ENCODE data around the gene USP32. TPM values are rescaled to one million over a fixed set of nuclear protein-coding genes. Genes with fewer than 3 reads are reported as not detected.
"Not testable (repeated sequence)": the region's sequence is repeated elsewhere in the genome, so short reads cannot be mapped to it uniquely, and the experiment has no call there.

USP32 gene
- total RNA-seq, 2 donors from 2014 or later: 58.7 to 64.1 TPM

DNA sequence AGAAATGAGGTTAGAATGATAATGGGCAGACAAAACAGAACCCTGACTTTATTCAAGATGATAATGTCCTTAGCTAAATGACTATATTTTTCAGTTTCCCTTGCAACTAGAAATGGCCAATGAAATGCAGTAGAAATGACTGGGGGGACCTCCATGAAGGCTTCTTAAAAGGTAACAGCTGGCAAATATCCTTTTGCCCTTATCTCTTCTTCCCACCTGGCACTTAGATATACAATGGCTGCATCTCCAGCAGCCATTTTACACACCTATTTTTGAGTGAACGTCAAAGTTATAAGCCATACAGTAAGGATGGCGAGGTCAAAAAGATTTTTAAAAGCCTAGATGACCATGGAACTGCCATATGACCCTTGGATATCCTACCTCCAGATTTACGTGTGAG, 39.9 kb downstream of the USP32 start:
- no peaks in the 10 kb centered on the region for H3K27me3 Mint-ChIP-seq
- H3K4me3 Mint-ChIP-seq: no peak overlapping the region
- H3K4me1 Mint-ChIP-seq (ENCODE audit: low read depth in 2 of 2): peaks cover 33 to 50% of the 10 kb centered on the region in 2 donors
- DNase-seq (ENCODE audit: low spot score): no peak
- no peaks in the 10 kb centered on the region for H3K9me3 Mint-ChIP-seq
- no peaks in the 10 kb centered on the region for H3K36me3 Mint-ChIP-seq
- no peak overlapping the region for H3K27ac Mint-ChIP-seq
- no peak for ATAC-seq

DNA sequence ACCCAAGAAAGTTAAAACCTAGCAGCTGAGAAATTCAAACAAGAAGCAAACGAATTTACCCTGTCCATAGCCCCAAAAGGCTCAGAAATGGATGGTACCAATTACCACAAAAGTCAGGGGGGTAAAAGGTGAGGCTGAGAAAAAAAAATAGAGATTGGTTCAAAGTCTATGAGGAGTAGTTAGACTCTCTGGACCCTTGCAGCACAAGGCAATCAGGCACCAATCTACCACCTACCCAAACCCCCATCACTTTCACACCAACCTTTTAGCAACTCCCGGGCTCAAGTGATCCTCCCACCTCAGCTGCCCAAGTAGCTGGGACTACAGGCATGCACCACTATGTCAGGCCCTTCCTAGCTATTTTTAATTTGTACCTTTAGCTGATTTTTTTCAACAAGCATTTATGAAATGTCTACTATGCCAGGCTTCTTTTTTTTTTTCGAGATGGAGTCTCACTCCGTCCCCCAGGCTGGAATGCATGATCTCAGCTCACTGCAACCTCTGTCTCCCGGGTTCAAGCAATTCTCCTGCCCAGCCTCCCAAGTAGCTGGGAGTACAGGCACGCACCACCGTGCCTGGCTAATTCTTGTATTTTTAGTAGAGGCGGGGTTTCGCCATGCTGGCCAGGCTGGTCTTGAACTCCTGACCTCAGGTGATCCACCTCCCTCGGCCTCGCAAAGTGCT, 40.8 kb downstream of the USP32 start:
- no peak overlapping the region for H3K4me3 Mint-ChIP-seq
- no peaks in the 10 kb centered on the region for H3K36me3 Mint-ChIP-seq
- ATAC-seq (no peak), DNase-seq (ENCODE audit: low spot score) (no peak)
- H3K27me3 Mint-ChIP-seq: no peaks in the 10 kb centered on the region
- H3K9me3 Mint-ChIP-seq: no peaks in the 10 kb centered on the region
- no peak overlapping the region for H3K27ac Mint-ChIP-seq
- peaks cover 27 to 41% of the 10 kb centered on the region in 2 donors for H3K4me1 Mint-ChIP-seq (ENCODE audit: low read depth in 2 of 2)

DNA sequence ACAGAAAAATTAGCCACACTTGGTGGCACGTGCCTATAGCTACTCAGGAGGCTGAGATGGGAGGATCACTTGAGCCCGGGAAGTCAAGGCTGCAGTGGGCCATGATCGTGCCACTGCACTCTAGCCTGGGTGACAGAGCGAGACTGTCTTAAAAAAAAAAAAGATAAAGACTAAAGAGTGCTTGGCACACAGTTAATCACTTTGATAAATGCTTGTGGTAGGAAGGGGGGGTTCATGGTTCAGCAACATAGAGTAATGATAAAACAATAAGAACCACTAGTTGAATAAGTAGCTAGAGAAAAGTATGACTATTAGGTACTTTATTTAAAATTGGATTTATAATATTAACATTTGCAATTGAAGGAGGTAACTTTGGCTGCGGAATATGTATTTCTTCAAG, 43.3 kb downstream of the USP32 start:
- H3K4me1 Mint-ChIP-seq (ENCODE audit: low read depth in 2 of 2): peaks cover 10 to 17% of the 10 kb centered on the region in 2 donors
- no peak overlapping the region for H3K27ac Mint-ChIP-seq
- H3K36me3 Mint-ChIP-seq: no peaks in the 10 kb centered on the region
- no peak for ATAC-seq
- H3K9me3 Mint-ChIP-seq: no peaks in the 10 kb centered on the region
- no peak for DNase-seq (ENCODE audit: low spot score)
- no peaks in the 10 kb centered on the region for H3K27me3 Mint-ChIP-seq
- H3K4me3 Mint-ChIP-seq: no peak overlapping the region

DNA sequence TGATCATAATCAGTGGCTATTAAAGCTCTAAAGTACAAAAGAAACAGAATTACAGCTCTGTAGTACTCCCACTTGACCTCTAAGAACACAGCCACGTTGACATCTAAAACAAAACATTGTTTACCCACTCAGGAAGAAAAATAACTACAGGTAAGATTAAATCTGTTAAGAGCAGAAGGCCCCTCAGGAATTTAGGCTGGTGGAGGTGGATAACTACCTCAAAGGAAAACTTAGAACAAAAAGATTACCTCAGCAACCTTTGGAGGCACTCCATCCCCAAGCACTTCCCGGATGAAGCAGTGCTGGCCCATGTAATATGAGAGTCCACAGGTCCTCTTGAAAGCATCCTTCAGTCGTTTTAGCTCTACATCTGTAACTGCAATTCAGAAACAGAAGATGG, 46.7 kb downstream of the USP32 start:
- no peak overlapping the region for H3K4me3 Mint-ChIP-seq

DNA sequence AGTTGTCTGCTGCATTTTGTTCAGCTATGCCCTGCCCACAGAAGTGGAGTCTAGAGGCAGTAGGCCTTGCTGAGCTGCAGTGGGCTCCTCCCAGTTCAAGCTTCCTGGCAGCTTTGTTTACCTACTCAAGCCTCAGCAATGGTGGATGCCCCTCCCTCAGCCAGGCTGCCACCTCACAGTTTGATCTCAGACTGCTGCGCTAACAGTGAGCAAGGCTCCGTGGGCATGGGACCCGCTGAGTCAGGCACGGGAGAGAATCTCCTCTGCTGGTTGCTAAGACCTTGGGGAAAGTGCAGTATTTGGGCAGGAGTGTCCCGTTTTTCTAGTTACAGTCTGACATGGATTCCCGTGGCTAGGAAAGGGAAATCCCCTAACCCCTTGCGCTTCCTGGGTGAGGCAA, 49.4 kb downstream of the USP32 start:
- H3K9me3 Mint-ChIP-seq; DNase-seq (ENCODE audit: low spot score); H3K27ac Mint-ChIP-seq; ATAC-seq; H3K27me3 Mint-ChIP-seq; H3K4me3 Mint-ChIP-seq: not testable (repeated sequence)
- H3K36me3 Mint-ChIP-seq: peaks cover 18% of the 10 kb centered on the region
- peaks cover 5 to 15% of the 10 kb centered on the region in 2 donors for H3K4me1 Mint-ChIP-seq (ENCODE audit: low read depth in 2 of 2)

More for the DNA sequence above, 46.7 kb downstream of the USP32 start:
- no peaks in the 10 kb centered on the region for H3K9me3 Mint-ChIP-seq
- no peak for DNase-seq (ENCODE audit: low spot score)
- peaks cover 18% of the 10 kb centered on the region for H3K36me3 Mint-ChIP-seq
- no peak for ATAC-seq
- peaks cover 5 to 19% of the 10 kb centered on the region in 2 donors for H3K4me1 Mint-ChIP-seq (ENCODE audit: low read depth in 2 of 2)
- H3K27me3 Mint-ChIP-seq: no peaks in the 10 kb centered on the region
- no peak overlapping the region for H3K27ac Mint-ChIP-seq

DNA sequence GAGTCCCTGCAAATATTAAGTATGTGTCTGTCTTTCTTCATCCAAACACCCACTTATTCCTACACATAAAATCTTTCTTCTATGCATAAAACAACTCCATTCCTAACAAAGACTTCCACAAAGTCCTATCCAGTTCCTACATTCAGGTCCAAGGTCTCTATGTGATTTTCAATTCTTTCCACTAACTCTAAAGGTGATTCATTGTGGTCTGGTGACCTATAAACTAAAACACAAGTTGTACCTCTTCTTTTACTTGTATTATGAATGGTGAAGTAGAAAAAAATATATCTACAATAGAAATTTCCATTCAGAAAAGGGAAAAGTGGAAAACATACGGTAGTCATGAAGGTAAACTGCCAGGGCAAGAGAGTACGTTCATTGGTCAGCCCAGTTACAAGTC, 56.6 kb downstream of the USP32 start:
- Mint-ChIP-seq H3K4me3 (no peak overlapping the region), H3K4me1 (ENCODE audit: low read depth in 2 of 2) (no peaks in the 10 kb centered on the region), H3K27ac (no peak overlapping the region), H3K27me3 (no peaks in the 10 kb centered on the region), H3K9me3 (no peaks in the 10 kb centered on the region), H3K36me3 (no peaks in the 10 kb centered on the region)
- ATAC-seq (no peak), DNase-seq (ENCODE audit: low spot score) (no peak)

DNA sequence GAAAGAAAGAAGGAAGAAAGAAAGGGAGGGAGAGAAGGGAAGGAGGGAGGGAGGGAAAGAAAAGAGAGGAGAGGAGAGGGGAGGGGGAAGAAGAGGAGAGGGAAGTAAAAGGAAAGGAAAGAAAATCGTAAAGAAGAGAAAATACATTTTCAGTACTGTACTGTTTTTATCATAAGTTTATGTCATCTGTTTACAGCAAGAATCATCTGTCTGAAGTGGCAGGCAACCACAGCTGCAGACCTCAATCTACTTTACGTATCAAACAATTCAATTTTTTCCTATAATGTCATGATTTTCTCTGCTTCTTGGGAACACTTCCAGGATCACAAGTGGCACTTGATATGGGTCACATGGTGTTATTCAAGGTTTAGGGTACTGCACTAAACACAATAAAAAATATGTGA, 58.3 kb downstream of the USP32 start:
- ATAC-seq (no peak), DNase-seq (ENCODE audit: low spot score) (no peak)
- Mint-ChIP-seq H3K4me1 (ENCODE audit: low read depth in 2 of 2) (no peaks in the 10 kb centered on the region), H3K9me3 (no peaks in the 10 kb centered on the region), H3K36me3 (no peaks in the 10 kb centered on the region), H3K27ac (no peak overlapping the region), H3K4me3 (no peak overlapping the region), H3K27me3 (no peaks in the 10 kb centered on the region)

DNA sequence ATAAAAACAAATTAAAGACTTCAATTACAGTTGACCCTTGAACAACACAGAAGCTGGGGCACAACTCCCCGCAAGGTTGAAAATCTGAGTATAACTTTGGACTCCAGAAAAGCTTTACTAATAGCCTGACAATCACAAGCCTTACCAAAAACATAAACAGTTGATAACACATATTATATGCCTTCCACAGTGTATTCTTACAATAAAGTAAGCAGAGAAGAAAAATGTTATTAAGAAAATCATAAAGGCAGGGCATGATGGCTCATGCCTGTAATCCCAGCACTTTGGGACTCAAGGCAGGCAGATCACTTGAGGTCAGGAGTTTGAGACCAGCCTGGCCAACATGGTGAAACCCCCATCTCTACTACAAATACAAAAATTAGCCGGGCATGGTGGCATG, 58.9 kb downstream of the USP32 start:
- not testable (repeated sequence) for H3K9me3 Mint-ChIP-seq; H3K27ac Mint-ChIP-seq; H3K36me3 Mint-ChIP-seq; ATAC-seq; H3K27me3 Mint-ChIP-seq; H3K4me1 Mint-ChIP-seq (ENCODE audit: low read depth in 2 of 2); H3K4me3 Mint-ChIP-seq; DNase-seq (ENCODE audit: low spot score)

DNA sequence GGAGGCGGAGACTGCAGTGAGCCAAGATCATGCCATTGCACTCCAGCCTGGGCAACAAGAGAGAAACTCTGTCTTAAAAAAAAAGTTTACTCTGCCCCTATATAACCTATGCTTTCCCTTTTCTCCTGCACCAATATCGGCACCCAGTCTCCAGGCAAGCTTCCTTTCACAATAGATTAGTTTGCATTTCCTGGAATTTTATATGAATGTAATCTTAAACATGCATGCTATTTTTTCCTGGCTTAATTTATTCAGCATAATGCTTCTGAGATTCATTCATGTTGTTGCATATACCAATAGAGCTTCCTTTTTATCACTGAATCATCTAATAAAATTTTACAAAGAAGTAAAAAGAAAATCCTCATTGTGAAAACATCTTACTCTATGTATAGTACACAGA, 59.4 kb downstream of the USP32 start:
- no peak overlapping the region for H3K4me3 Mint-ChIP-seq
- H3K4me1 Mint-ChIP-seq (ENCODE audit: low read depth in 2 of 2): no peaks in the 10 kb centered on the region
- H3K36me3 Mint-ChIP-seq: no peaks in the 10 kb centered on the region
- no peaks in the 10 kb centered on the region for H3K27me3 Mint-ChIP-seq
- no peaks in the 10 kb centered on the region for H3K9me3 Mint-ChIP-seq
- ATAC-seq: no peak
- H3K27ac Mint-ChIP-seq: no peak overlapping the region
- no peak for DNase-seq (ENCODE audit: low spot score)

DNA sequence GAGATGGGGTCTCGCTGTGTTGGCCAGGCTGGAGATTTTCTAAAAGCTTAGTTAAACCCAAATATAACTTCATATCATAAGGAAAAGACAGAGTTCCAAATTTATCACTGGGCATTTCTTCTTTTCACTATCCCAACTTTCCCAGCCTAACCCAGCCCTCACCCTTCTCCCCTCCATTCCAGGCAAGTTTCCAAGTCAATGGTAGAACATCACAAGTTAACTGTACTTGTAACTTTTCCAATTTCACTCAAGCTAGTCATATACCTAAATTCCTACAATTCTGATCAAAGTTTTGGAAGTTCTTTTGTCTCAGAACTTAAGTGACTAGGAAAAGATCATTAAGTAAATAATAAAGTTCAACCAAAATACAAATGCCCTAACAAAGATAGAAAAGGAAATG, 61.2 kb downstream of the USP32 start:
- Mint-ChIP-seq H3K4me1 (ENCODE audit: low read depth in 2 of 2) (peaks cover 5% of the 10 kb centered on the region in 2 donors), H3K27ac (no peak overlapping the region), H3K9me3 (no peaks in the 10 kb centered on the region), H3K36me3 (no peaks in the 10 kb centered on the region), H3K4me3 (no peak overlapping the region), H3K27me3 (no peaks in the 10 kb centered on the region)
- no peak for ATAC-seq
- DNase-seq (ENCODE audit: low spot score): no peak

DNA sequence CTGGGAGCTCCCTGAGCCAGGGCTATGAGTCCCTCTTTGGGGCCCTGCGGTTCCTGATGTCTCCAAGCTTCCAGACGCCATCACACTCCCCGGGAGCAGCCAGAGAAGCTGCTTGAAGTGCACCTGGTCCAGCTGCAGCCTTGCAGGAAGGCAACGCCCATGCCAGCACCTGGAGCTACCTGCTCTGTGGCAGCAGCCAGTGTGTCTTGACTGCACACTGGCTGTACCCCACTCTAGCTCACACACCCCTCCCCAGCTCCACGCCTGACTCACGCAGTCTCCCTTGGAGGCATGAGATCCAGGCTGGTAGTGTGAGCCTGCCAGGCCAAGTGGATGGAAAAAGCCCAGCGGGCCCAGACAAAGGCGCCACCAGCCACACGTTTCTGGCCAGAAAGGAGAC, 63.3 kb downstream of the USP32 start:
- peaks cover 5% of the 10 kb centered on the region in 2 donors for H3K4me1 Mint-ChIP-seq (ENCODE audit: low read depth in 2 of 2)
- H3K9me3 Mint-ChIP-seq: no peaks in the 10 kb centered on the region
- H3K4me3 Mint-ChIP-seq: no peak overlapping the region
- no peaks in the 10 kb centered on the region for H3K27me3 Mint-ChIP-seq
- H3K36me3 Mint-ChIP-seq: no peaks in the 10 kb centered on the region
- no peak overlapping the region for H3K27ac Mint-ChIP-seq
- ATAC-seq: no peak
- no peak for DNase-seq (ENCODE audit: low spot score)

DNA sequence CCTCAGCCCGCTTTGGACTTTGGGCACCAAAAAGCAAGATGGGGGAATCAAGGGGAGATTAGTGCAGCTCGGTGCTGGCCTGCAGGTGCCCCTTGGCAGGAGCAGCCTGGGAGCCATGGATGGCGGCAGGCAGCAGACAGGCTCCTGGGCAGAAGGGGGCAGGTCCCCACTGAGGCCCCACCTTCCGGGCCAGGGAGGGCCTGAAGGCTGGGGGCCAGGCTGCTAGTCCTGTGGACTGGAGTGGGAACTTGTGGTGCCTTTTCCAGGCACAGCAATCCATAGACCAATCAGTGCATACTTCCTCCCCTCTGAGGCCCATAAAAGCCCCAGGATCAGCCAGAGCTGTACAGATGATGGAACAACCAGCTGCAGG, 64.0 kb downstream of the USP32 start:
- Mint-ChIP-seq H3K36me3 (no peaks in the 10 kb centered on the region), H3K27ac (no peak overlapping the region), H3K27me3 (no peaks in the 10 kb centered on the region), H3K4me1 (ENCODE audit: low read depth in 2 of 2) (peaks cover 5 to 8% of the 10 kb centered on the region in 2 donors), H3K9me3 (no peaks in the 10 kb centered on the region), H3K4me3 (no peak overlapping the region)
- DNase-seq (ENCODE audit: low spot score): no peak
- ATAC-seq: no peak

DNA sequence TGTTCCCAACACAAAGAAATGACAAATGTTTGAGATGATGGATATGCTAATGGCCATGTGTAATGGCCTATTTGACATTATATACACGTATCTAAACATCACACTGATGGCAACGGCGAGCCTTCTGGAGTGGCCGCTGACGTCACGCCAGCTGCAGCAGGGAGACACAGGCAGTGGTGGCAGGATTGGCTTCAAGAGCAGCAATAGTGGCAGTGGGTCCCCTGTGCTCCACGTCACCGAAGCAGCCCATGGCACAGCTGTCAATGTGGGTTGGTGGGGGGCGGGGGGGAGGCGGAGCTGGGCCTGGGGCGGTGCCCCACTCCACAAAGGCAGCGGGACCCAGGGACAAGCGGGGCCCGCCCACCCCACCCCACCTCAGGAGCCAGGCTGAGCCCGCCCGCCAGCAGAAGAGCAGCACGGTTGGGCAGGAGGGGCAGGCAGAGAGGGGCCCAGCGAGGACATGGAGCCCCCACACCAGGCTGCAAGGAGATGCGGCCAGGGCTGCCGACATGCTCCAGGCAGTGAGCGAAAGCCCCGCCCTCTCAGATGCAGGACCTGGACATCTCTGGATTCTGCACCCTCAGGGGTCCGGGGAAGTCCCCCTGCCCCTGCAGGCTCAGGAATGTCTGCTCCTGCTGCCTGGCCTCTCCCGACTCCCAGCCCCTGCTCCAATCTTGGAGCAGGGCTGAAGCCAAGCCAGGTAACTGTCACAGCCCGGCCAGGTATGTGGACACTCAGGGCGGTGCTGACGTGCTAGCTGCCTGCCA, 64.6 kb downstream of the USP32 start:
- H3K27ac Mint-ChIP-seq: no peak overlapping the region

DNA sequence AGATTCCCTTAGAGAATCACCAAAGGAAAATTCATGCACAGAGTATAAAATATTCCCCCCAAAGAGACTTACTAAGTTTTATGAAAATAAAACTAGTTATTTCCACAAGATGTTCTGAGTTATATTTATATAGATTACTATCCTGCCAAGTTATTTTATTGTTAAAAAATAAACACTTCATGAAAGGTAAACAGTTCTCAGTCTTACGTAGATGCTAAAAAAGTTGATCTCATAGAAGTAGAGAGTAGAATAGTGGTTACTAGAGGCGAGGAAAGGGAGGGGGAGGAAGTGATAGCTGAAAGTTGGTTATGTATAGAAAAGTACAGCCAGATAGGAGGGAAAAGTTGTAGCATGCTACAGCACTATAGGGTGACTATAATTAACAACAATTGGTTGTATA, 65.2 kb downstream of the USP32 start:
- Mint-ChIP-seq H3K4me3 (no peak overlapping the region), H3K27ac (no peak overlapping the region), H3K9me3 (no peaks in the 10 kb centered on the region), H3K27me3 (no peaks in the 10 kb centered on the region), H3K36me3 (no peaks in the 10 kb centered on the region), H3K4me1 (ENCODE audit: low read depth in 2 of 2) (peaks cover 5 to 8% of the 10 kb centered on the region in 2 donors)
- no peak for ATAC-seq
- no peak for DNase-seq (ENCODE audit: low spot score)

More for the DNA sequence above, 64.6 kb downstream of the USP32 start:
- no peaks in the 10 kb centered on the region for H3K9me3 Mint-ChIP-seq
- H3K36me3 Mint-ChIP-seq: no peaks in the 10 kb centered on the region
- DNase-seq (ENCODE audit: low spot score) (no peak), ATAC-seq (peak in 1 of 2 donors; percentile 45)
- no peaks in the 10 kb centered on the region for H3K27me3 Mint-ChIP-seq
- H3K4me3 Mint-ChIP-seq: no peak overlapping the region
- peaks cover 5 to 8% of the 10 kb centered on the region in 2 donors for H3K4me1 Mint-ChIP-seq (ENCODE audit: low read depth in 2 of 2)
